Peyer's patch (tissue), 4 donors: ENCODE measurements around the gene GRIA4. TPM values are rescaled to one million over a fixed set of nuclear protein-coding genes. Genes with fewer than 3 reads are reported as not detected.
A peak's percentile ranks its signal among the peaks of the same experiment; 100 is the strongest.

Experiments
- DNase-seq, 3 donors: peaks; one replicate each; pipeline ENCODE4 v3.0.0-alpha.2; 2017 to 2019
- H3K27ac ChIP-seq, 4 donors: fragments of 200-600 bp; sonication (generic); one replicate each; pipeline ENCODE4 v1.5.1; 2016 to 2019
- H3K27me3 ChIP-seq, 2 donors: fragments of 200-600 bp; sonication (generic); one replicate each; pipeline ENCODE4 v1.5.1; 2019
- H3K36me3 ChIP-seq, 3 donors: fragments of 200-600 bp; sonication (generic); one replicate each; pipeline ENCODE4 v1.5.1; 2016 to 2019
- H3K4me1 ChIP-seq, 4 donors: fragments of 200-600 bp; sonication (generic); one replicate each; pipeline ENCODE4 v1.5.1; 2016 to 2019
- H3K4me3 ChIP-seq, 4 donors: fragments of 200-600 bp; sonication (generic); 1 replicate in 3 of 4; 2 replicates in 1 of 4; pipeline ENCODE4 v1.5.1; 2016 to 2019; ENCODE audit warnings: mild to moderate bottlenecking in 1 of 4
- H3K9me3 ChIP-seq, 4 donors: fragments of 200-600 bp; sonication (generic); one replicate each; pipeline ENCODE4 v1.5.1; 2016 to 2019; ENCODE audit warnings: mild to moderate bottlenecking in 1 of 4
- POLR2A ChIP-seq, 2 donors: fragments of 450-650 bp; IDR thresholded peaks; one replicate each; pipeline ENCODE4 v1.5.1; 2017; ENCODE audit warnings: antibody characterized with exemption in 2 of 2, mild to moderate bottlenecking in 2 of 2, moderate library complexity in 2 of 2
- total RNA-seq, 4 donors: library from RNA; depleted of rRNA; stranded (reverse); fragments of >200 nt; gene quantifications; one replicate each; pipeline ENCODE4 v1.1.0, GENCODE V29; 2016
- TF ChIP-seq, protein P1 (sequence below), 6 experiments: fragments of 450-650 bp in 4 of 6; fragments of 200-600 bp in 2 of 6; sonication (generic) in 1 of 6; IDR thresholded peaks; one replicate each; pipeline ENCODE4 v1.5.1; 2017 to 2019; ENCODE audit warnings: antibody characterized with exemption in 6 of 6, mild to moderate bottlenecking in 3 of 6, moderate library complexity in 1 of 6

GRIA4 gene
- total RNA-seq, 4 donors from 2014 or later, result 9.9 to 87.8 (median 36.6) TPM

DNA sequence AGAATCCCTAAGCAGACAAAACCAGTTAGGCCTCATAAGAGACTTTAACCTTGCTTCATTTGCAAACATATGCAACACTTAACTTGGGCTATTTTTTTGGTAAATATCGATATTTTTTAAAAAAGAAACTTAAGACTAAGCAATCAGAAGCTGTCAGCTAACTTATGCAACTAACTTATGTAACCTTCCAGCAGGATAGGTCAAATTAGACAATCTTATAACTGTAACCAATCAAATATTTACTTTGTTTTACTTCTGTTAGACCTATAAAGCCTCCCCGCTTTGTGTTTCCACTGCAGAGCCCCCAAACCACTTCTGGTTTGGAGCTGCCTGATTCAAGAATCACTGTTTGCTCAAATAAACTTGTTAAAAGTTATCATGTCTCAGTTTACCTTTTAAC, 404.2 kb downstream of the GRIA4 start:
- no peak for TF ChIP-seq POLR2A (IDR thresholded peaks at IDR 0.05)
- TF ChIP-seq, protein P1, sequence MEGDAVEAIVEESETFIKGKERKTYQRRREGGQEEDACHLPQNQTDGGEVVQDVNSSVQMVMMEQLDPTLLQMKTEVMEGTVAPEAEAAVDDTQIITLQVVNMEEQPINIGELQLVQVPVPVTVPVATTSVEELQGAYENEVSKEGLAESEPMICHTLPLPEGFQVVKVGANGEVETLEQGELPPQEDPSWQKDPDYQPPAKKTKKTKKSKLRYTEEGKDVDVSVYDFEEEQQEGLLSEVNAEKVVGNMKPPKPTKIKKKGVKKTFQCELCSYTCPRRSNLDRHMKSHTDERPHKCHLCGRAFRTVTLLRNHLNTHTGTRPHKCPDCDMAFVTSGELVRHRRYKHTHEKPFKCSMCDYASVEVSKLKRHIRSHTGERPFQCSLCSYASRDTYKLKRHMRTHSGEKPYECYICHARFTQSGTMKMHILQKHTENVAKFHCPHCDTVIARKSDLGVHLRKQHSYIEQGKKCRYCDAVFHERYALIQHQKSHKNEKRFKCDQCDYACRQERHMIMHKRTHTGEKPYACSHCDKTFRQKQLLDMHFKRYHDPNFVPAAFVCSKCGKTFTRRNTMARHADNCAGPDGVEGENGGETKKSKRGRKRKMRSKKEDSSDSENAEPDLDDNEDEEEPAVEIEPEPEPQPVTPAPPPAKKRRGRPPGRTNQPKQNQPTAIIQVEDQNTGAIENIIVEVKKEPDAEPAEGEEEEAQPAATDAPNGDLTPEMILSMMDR (IDR thresholded peaks at IDR 0.05), result no peak
- DNase-seq, result no peak
- H3K9me3 ChIP-seq, result no peaks in the 10 kb centered on the region
- no peak overlapping the region for H3K4me3 ChIP-seq
- no peaks in the 10 kb centered on the region for H3K27me3 ChIP-seq
- peaks cover 0 to 18% (median 0%) of the 10 kb centered on the region in 3 donors for H3K36me3 ChIP-seq
- no peak overlapping the region for H3K27ac ChIP-seq
- peaks cover 0 to 5% (median 0%) of the 10 kb centered on the region in 4 donors for H3K4me1 ChIP-seq

DNA sequence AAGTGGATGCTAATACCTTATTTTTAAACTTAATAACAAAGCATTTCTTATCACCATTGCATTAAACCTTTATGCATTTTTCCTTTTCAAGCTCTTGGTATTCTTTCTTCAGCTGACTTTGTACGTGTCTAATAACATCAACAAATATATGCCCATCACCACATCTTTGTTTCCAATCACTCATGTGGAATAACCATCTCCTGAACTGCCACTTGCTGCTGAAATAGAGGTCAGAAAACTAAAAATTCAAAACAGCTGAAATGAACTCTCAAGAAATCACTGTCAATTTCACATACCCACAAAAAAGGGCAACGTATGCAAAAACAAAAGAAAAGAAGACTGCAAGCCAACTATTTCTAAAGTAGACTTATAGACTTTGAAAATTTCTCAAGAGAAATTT, 404.7 kb downstream of the GRIA4 start:
- no peaks in the 10 kb centered on the region for H3K27me3 ChIP-seq
- no peak for DNase-seq

DNA sequence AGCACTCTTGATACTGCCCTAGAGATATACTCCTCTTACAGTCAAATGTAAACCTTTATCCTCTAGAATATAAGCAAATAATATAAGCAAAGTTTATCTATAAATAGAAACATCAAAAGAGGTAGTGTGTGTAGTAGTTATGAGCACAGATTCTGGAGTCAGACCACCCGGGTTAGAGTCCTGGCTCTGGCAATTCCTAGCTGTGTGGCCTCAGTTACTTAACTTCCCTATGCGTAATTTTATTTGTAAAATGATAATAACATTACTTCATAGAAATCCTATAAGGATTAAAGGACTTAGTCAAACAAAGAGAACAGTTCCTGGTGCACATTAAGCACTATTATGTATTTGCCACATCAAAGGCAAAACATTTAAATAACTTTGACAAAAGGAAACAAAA, 405.2 kb downstream of the GRIA4 start:
- no peak for DNase-seq
- TF ChIP-seq POLR2A (IDR thresholded peaks at IDR 0.05), result no peak
- TF ChIP-seq, protein P1 (IDR thresholded peaks at IDR 0.05), result no peak
- peaks cover 0 to 8% (median 0%) of the 10 kb centered on the region in 3 donors for H3K36me3 ChIP-seq
- no peak overlapping the region for H3K4me3 ChIP-seq
- no peaks in the 10 kb centered on the region for H3K9me3 ChIP-seq
- peaks cover 0 to 9% (median 0%) of the 10 kb centered on the region in 4 donors for H3K4me1 ChIP-seq
- H3K27me3 ChIP-seq, result no peaks in the 10 kb centered on the region
- no peak overlapping the region for H3K27ac ChIP-seq

More for the DNA sequence above, 404.7 kb downstream of the GRIA4 start:
- H3K36me3 ChIP-seq, result peaks cover 0 to 12% (median 0%) of the 10 kb centered on the region in 3 donors
- H3K9me3 ChIP-seq, result no peaks in the 10 kb centered on the region
- peaks cover 0 to 5% (median 0%) of the 10 kb centered on the region in 4 donors for H3K4me1 ChIP-seq
- TF ChIP-seq, protein P1 (IDR thresholded peaks at IDR 0.05), result no peak
- TF ChIP-seq POLR2A (IDR thresholded peaks at IDR 0.05), result no peak
- no peak overlapping the region for H3K27ac ChIP-seq
- no peak overlapping the region for H3K4me3 ChIP-seq

DNA sequence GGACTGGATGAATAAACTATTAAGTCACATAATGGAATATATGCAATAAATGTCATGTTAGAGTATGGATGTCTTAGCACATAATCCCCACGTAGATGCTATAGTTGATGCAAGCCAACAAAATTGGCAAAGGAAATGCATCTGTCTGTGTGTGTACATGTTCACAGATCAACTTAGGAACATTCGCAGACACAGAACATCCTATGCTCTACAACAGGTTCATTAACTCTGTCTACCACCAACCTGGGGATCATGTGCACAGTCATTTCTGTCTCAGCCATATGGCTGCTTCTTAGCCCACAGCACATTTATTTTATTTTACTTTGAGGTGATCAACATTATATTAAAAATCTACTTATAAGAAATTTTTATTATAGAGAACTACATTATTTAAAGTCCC, 407.2 kb downstream of the GRIA4 start:
- Histone ChIP-seq H3K9me3 (no peaks in the 10 kb centered on the region), H3K27me3 (no peaks in the 10 kb centered on the region), H3K4me1 (peaks cover 0 to 23% (median 6%) of the 10 kb centered on the region in 4 donors), H3K27ac (no peak overlapping the region), H3K4me3 (no peak overlapping the region), H3K36me3 (no peaks in the 10 kb centered on the region)
- DNase-seq, result no peak
- TF ChIP-seq, protein P1 (IDR thresholded peaks at IDR 0.05), result no peak

DNA sequence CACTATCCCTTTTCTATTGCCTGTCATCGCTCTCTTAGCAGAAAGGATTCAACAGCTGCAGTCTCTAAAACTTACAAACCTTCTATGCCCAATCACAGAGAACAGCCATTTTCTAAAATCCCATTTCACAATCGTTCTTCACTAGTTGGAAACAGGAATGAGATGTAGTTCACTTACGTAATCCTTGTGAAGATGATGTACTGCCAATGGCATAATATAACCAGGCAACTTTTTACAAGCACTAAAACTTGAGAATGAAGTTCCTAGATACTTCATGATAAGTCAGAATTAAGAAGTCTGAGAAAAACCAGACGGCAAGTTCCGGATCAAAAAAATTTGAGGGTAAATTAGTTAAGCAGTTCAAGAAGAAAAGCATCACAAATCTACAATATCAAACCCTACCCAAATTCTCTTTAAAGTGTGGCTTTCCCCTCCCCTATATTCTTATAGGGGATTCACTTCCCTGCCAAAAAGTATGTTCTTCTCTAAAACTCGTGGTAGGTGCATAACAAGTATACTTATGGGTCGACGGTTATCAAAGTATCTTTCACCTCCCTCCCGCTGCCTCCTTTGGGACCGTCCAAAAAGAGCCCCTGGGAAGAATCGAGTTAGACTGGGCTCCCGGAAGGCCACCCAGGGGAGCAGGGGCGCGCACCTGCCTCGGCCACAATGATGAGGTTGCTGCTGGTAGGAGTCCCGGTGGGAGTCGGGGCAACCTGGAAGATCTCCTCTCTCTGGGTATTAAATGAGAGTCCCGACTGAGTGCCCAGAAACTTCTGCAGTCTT, 411.5 kb downstream of the GRIA4 start:
- DNase-seq, result peak in 1 of 3 donors; percentile 27
- Histone ChIP-seq H3K27ac (peak overlapping the region; percentile 61 to 87 (median 64)), H3K9me3 (no peaks in the 10 kb centered on the region), H3K4me1 (peaks cover 0 to 23% (median 6%) of the 10 kb centered on the region in 4 donors), H3K27me3 (no peaks in the 10 kb centered on the region), H3K36me3 (no peaks in the 10 kb centered on the region), H3K4me3 (peak overlapping the region; percentile 72 to 85 (median 80))
- no peak for TF ChIP-seq POLR2A (IDR thresholded peaks at IDR 0.05)
